GM19455 (cell line): Measurements from ENCODE around the gene SLC37A1.
"Not testable (repeated sequence)": the region's sequence is repeated elsewhere in the genome, so short reads cannot be mapped to it uniquely, and the experiment has no call there.

Experiments
- ATAC-seq: cut with Tn5 transposase; IDR thresholded peaks from one replicate; pipeline ENCODE4 v1.9.1; 2021; ENCODE audit not compliant: unreplicated experiment

Gene SLC37A1

DNA sequence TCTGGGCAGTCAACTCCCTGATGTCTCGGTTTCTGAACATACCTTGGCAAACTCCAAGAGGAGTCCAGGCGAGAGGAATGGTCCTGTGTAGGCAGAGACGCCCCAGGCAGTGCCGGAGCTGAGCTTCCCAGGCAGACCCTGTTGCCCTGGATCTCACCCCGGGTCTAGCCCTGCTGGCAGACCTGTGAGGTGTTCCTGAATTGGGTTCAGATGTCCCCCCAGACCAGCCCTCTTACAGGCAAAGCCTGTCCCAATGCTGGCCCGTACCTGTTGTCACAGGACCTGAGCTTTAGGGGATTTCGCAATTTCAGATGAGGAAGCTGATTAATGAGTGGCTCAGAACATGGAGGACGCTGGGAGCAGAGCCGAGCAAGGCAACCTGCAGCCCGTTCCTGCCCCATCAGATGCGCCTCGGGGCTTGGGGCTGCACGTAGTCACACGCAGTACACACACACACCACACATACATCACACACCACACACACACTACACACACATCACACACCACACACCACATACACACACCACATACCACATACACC lies 101.2 kb downstream of the SLC37A1 start:
- no peak for ATAC-seq

GRCh38 chr21:42615377-42615776 lies 101.7 kb downstream of the SLC37A1 start:
- not testable (repeated sequence) for ATAC-seq

GRCh38 chr21:42615924-42616323 lies 102.3 kb downstream of the SLC37A1 start:
- ATAC-seq, result no peak

DNA sequence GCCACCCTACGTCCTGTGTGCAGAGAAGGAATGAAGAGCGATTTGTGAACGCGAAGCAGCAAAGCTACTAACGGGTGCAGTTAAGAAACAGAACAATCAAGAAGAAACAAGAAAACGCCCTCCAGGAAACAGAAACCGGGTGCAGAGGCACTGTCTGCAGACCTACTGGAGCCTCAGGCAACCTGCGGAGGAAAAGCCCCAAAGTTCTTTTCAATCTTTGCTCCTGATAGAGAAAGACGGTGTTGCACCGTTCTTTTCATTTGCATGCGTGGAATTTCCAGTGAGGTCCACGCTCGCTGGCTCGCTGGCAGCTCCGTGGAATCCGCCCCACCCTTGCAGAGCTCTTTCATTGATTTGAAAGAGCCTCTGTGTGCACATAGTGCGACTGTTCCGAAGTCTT lies 102.8 kb downstream of the SLC37A1 start:
- no peak for ATAC-seq

DNA sequence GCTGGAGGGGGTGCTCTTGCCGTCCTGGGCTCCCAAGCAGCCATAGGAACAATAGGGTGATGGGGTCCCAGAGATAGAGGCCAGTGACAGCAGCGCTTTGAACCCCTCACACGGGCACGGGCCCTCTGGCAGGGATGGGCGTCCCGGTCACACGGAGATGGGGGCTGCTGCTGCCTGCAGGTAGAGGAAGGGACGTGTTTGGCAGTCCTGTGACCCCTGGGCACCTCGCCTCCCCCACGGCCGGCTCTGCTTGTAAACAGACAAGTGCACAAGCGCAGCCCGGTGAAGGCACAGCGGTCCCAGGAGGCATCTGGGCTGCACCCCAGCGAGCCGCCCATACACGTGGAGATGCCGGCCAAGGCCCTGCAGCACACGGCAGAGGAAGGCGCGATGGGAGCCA lies 103.3 kb downstream of the SLC37A1 start:
- ATAC-seq, result no peak

- ATAC-seq, result no peak
Measured at GRCh38 chr21:42617486-42617885, 103.8 kb downstream of the SLC37A1 start.

DNA sequence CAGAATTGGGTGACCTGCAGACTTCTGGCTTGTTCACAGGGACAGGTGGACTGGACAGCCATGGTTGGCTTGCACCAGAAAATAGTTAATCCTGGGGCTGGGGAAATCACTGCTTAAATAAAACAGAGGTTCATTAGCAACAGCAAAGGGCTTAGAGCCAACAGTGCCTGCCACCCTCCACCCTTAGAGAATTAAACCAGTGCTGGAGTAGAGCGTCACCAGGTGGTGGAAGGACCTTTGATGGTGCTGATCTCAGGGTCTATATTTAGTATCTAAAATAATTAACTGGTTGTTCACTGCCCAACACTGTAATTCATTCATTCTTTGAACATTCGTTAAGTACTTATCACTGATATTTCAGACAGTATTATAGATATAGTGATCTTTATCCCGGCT lies 105.1 kb downstream of the SLC37A1 start:
- no peak for ATAC-seq

- ATAC-seq, result no peak
Measured at GRCh38 chr21:42619166-42619565, 105.5 kb downstream of the SLC37A1 start.

DNA sequence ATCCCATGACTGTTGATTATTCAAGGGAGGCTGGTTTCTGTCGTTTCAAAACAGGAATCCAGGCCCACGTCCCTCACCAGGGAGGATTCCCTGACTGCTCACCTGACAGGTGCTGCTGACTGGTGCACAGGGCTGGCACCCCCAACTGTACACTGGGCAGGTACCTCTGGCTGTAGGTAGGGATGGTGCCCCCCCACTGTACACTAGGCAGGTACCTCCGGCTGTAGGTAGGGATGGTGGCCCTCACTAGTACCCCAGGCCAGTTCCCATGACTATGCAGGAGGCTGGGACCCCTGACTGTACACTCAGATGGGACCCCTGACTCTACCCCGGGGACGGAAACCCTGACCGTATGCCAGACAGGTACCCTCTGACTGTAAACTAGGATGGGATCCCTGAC lies 106.2 kb downstream of the SLC37A1 start:
- no peak for ATAC-seq

DNA sequence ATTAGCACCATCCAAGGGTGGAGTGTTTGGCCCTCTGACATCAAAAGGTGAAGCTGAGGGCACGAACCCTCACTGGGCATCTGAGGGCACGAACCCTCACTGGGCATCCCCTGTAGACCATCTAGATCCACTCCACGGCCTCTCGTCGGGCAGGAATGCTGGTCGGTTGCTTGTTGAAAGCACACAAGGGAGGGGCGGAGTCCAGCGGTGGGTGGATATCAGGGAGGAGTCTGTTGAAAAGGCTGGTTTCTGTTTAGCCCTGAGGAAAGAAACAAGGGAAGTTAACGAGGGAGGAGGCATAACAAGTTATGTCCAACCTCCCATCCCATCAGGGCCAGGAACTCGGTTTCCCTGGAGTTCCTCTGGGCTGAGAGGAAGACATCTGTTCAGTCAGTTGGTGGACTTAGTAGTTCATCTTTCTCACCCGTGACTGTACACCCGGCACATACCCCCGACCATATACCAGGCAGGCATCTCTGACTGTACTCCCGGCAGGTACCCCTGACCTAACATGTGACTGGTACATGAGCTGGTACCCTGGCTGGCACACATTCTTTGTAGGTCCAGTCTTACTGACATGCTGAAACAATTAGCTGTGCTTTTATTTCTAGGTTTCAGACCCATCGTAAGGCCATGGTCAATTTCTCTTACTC lies 107.6 kb downstream of the SLC37A1 start:
- no peak for ATAC-seq

DNA sequence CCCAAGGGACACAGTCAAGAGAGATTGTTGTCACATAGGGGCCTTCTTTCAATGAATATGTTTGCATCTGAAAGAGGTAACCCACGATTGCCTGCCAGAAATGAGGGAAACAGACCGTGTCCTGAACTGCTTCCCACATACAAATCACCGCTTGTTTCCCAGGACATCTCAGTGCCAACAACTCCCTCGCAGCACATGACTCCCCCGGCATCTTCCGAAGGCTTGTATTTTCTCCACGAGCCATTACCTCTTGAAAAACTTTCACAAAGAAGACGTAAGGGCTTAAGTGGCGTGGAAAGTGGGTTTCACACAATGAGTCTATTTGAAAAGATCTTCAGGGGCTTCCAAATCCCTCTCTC lies 108.1 kb downstream of the SLC37A1 start:
- ATAC-seq, result no peak

DNA sequence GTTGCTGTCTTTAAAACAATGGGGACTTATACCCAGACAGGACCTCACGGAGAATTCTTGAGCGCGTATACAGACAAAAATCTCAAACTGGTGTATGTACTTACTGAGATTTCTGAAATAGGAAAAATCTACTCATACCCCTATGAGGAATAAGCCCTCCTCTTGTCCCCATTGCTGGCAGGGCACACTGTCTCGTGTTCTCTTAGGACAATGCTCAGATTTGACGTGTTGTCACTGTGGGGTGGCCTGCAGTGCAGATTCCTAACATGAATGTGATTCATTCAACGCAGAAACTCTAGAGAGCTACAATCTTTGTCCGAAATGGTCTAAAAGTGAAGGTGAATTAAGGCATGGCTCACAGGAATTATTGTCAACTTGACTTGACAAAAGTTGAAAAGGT lies 108.6 kb downstream of the SLC37A1 start:
- ATAC-seq, result no peak

DNA sequence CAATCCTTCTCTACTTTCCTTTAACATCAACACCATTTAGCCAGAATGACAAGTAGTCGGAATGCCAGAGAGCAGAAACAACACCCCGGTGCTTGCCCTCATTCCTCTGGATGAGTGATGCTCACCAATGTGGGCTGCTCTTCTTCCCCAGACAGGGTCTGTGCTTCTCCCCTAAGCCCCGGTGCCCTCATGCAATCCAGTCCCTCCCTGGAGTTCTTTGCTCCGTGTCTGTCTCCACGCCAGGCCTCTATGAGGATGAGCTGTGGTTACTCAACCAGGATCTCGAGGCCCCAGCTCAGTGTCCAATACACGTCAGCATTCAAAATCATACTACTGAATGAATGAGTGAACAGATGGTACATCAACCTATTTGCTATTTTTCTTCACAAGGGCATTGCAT lies 110.0 kb downstream of the SLC37A1 start:
- ATAC-seq, result no peak

DNA sequence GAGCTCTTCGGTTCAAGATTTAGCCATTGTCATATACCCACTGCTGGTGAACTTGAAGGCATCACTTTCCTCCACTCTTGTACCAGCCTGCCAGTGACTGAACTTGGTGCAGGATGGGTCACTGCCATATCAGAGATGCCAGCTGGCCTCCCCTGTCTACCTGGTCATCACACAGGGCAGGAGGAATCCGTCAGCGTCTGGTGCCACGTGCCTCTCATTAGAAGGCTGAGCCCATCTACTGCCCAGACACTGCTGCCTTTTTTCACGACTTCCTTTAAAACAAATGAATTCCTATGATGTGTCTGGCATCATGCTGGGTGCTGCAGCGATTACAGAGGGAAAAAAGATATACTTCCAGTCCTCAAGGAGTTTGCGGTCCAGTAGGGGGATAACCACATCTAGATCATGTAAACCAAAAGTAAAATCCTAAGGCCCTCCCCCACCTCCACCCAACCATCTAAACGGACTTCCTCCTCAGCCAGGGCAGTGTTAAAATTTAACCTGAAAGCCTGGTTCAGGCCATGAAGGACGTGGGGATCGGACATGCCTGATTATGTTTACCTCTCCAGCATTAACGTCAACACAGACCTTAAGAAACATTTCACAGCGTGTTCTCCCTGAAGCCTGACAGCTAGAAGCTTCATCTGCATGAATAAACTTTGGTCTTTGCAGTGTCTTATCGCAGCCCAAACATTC lies 110.6 kb downstream of the SLC37A1 start:
- no peak for ATAC-seq

DNA sequence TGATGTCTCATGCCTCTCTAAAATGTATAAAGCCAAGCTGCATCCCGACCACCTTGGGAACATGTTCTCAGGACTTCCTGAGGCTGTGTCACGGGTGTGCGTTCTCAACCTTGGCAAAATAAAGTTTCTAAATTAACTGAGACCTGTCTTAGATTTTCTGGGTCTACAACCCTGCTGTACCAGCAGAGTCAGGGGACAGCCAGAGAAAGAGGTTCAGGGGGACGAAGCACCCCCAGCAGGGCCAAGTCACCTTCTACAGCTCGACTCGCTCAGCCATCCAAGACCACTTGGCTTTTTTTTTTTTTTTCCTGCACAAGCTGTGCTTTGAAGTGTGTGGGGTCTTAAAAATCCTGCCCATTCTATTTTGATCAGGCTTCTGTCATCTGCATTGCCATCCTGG lies 111.3 kb downstream of the SLC37A1 start:
- ATAC-seq, result no peak

DNA sequence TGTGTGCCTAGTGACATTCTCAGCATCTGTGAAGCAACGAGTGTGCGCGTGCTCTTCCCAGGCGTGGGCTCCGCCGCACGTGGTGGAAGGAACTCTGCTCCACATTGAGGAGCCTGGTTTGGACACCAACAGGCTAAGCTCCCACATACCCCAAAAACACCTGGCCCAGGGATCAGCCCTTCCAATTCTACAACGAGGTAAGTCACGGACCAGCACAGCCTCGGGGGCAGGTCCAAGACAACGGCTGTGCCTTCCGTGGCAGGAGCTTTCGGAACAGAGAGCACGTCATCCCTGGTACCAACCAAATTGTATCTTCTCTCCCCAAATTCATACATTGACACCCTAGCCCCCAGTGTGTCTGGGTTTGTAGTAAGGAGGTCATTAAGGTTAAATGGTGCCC lies 112.5 kb downstream of the SLC37A1 start:
- no peak for ATAC-seq

GRCh38 chr21:42627527-42628289 lies 114.1 kb downstream of the SLC37A1 start:
- no peak for ATAC-seq

DNA sequence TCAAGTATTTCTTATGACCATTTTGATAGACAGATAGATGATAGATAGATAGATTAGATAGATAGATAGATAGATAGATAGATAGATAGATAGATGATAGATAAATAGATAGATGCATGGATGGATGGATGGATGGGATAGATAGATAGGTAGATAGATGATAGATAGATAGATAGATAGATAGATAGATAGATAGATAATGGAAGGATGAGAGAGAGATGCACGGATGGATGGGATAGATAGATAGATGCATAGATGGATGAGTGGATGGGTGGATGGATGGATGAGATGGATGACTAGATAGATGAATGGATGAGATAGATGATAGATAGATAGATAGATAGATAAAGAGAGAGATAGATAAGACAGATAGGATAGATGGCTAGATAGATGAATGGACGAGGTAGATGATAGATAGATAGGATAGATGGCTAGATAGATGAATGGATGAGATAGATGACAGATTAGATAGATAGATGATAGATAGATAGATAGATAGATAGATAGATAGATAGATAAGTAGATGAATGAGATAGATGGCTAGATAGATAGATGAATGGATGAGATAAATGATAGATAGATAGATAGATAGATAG lies 114.9 kb downstream of the SLC37A1 start:
- ATAC-seq, result not testable (repeated sequence)

DNA sequence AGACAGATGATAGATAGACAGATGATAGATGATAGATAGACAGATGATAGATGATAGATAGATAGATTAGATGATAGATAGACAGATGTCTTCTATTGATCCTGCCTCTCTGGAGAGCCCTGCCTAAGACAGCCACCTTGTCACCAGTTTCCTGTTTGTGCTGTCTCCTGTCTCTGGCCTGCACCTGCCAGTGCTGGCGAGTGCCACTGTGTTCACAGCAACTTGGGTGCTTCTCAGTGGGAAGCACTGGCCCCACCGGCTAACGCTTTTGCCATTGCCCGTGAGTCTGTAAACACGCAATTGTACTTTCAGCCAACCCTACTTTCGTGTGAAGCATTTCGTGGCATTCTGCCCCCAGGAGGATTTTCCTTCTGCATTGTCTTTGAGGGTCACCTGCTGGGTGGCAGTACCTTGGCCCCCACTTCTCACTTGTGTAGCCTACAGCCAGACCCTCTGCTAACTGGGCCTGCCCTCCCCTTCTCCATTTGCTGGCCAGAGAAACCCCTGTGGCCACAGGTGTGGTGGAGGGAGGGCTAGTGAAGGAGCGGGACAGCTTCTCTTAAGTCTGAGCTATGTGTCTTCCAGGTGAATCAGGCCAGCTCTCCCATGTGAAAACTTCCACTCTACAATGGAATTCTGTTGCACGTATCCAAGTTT lies 116.4 kb downstream of the SLC37A1 start:
- ATAC-seq, result no peak

- ATAC-seq, result no peak
Measured at GRCh38 chr21:42630626-42631025, 117.0 kb downstream of the SLC37A1 start.
